ENCODE data around the gene IQSEC1. TPM values are rescaled to one million over a fixed set of nuclear protein-coding genes. Genes with fewer than 3 reads are reported as not detected.

IQSEC1 gene
- total RNA-seq, 3 donors from 2014 or later = 26.9 to 45.4 (median 26.9) TPM

DNA sequence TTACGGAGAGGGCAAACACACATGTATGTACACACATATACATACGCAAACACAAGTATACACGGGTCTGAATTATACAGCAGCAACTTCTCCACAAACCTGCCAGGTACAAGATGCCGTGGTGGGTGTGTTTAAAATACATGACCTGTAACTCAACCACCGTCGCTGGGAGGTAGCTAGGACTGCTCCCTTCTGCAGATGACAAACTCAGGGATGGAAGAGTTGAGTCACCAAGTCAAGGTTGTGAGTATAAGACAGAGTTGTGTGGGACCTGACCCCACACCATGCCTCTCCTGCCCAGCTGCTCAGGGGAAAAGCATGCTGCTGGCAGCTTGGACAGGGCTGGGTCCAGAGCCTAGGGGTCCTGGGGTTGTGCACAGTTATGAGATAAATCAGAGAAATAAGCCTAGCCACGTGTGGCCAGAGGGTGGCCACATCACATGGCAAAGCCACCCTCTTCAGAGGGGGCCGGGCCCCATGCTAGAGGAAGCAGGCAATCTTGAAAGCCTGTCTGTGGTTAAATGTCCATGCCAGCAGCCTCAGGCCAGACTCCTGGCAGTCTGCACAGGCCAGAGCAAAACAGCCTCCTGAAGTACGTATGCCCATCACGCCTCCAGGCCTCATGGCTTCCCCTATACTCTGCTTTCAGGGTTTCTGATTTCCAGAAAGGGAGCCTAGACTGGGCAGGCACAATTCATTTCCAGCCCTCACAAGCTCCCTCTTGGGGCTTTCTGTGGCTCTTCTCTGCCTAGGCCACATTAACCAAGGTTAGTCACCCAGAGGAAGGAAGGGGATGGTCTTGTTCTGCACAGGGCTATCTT is 124.1 kb downstream of the IQSEC1 start:
- Histone ChIP-seq H3K4me1 (peaks cover 12 to 25% of the 10 kb centered on the region in 2 donors), H3K27ac (no peak overlapping the region), H3K4me3 (no peak overlapping the region), H3K27me3 (no peaks in the 10 kb centered on the region), H3K9me3 (no peaks in the 10 kb centered on the region), H3K36me3 (no peaks in the 10 kb centered on the region)
- DNase-seq (ENCODE audit: low spot score in 2 of 2) = no peak
- TF ChIP-seq POLR2A (IDR thresholded peaks at IDR 0.05) (no peak), CTCF (IDR thresholded peaks at IDR 0.05) (no peak), POLR2AphosphoS5 (IDR thresholded peaks at IDR 0.05) (no peak)
- intact Hi-C loops (cut with DNase I; ENCODE audit: low total_unique reads) = no loop called here

DNA sequence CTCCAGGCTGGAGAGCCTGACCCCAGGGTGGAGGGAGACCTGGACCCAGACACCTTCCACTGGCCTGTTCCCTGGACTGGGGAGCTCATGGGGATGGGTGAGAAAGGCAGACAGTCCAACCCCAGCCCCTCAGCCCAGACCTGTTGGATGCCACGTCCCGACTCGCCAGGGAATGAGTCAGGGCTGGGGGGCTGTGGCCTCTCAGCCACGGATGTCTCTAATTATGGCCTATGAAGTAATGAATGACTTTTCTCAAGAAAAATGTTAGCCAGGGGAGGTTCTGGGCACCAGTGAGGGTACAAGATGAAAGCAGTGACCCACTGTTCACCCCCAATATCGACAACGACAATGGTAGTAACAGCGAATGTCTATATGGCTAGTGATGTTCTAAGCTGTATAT is 124.9 kb downstream of the IQSEC1 start:
- Histone ChIP-seq H3K4me3 (no peak overlapping the region), H3K4me1 (peaks cover 11 to 25% of the 10 kb centered on the region in 2 donors), H3K27ac (peak overlapping the region in 1 of 2 donors; percentile 3), H3K9me3 (no peaks in the 10 kb centered on the region), H3K36me3 (no peaks in the 10 kb centered on the region), H3K27me3 (no peaks in the 10 kb centered on the region)
- no peak for DNase-seq (ENCODE audit: low spot score in 2 of 2)
- intact Hi-C loops (cut with DNase I; ENCODE audit: low total_unique reads) = no loop called here
- TF ChIP-seq POLR2A (IDR thresholded peaks at IDR 0.05) (no peak), POLR2AphosphoS5 (IDR thresholded peaks at IDR 0.05) (no peak)

- peaks cover 11 to 25% of the 10 kb centered on the region in 2 donors for H3K4me1 ChIP-seq
- H3K36me3 ChIP-seq = no peaks in the 10 kb centered on the region
- H3K27ac ChIP-seq = peak overlapping the region in 1 of 2 donors; percentile 3
- no peaks in the 10 kb centered on the region for H3K27me3 ChIP-seq
- H3K4me3 ChIP-seq = no peak overlapping the region
- no peaks in the 10 kb centered on the region for H3K9me3 ChIP-seq
- intact Hi-C loops (cut with DNase I; ENCODE audit: low total_unique reads) = no loop called here
- DNase-seq (ENCODE audit: low spot score in 2 of 2) = peak in 1 of 2 donors; percentile 53
- no peak for TF ChIP-seq CTCF (IDR thresholded peaks at IDR 0.05)
- TF ChIP-seq POLR2AphosphoS5 (IDR thresholded peaks at IDR 0.05) = no peak
- TF ChIP-seq POLR2A (IDR thresholded peaks at IDR 0.05) = no peak
Measured at GRCh38 chr3:12947504-12948369, 125.5 kb downstream of the IQSEC1 start.

- no peak overlapping the region for H3K27ac ChIP-seq
- no peak overlapping the region for H3K4me3 ChIP-seq
- H3K9me3 ChIP-seq = no peaks in the 10 kb centered on the region
Measured at GRCh38 chr3:12946649-12947316, 126.4 kb downstream of the IQSEC1 start.

More at GRCh38 chr3:12946649-12947316, 126.4 kb downstream of the IQSEC1 start:
- intact Hi-C loops (cut with DNase I; ENCODE audit: low total_unique reads) = no loop called here
- Histone ChIP-seq H3K4me1 (peaks cover 11 to 25% of the 10 kb centered on the region in 2 donors), H3K27me3 (no peaks in the 10 kb centered on the region), H3K36me3 (no peaks in the 10 kb centered on the region)
- no peak for DNase-seq (ENCODE audit: low spot score in 2 of 2)
- TF ChIP-seq POLR2AphosphoS5 (IDR thresholded peaks at IDR 0.05) = no peak
- TF ChIP-seq POLR2A (IDR thresholded peaks at IDR 0.05) = no peak
- TF ChIP-seq CTCF (IDR thresholded peaks at IDR 0.05) = no peak

Measured in breast epithelium (tissue), 4 donors.